ENCODE results near the gene CHD6.

GRCh38 chr20:41377275-41377674 lies 240.9 kb downstream of the CHD6 start:
- TF ChIP-seq CTCF (conservative IDR thresholded peaks at IDR 0.05; ENCODE audit: low read length) (no peak), EZH2phosphoT487 (IDR thresholded peaks at IDR 0.05; ENCODE audit: borderline replicate concordance, low read depth, low read length) (no peak)

Data from OCI-LY7 (cell line).